ENCODE measurements around the gene ZER1. TPM values are rescaled to one million over a fixed set of nuclear protein-coding genes. Genes with fewer than 3 reads are reported as not detected.

ZER1 gene
- total RNA-seq, 4 donors from 2014 or later, result 63.6 to 115 (median 105) TPM

DNA sequence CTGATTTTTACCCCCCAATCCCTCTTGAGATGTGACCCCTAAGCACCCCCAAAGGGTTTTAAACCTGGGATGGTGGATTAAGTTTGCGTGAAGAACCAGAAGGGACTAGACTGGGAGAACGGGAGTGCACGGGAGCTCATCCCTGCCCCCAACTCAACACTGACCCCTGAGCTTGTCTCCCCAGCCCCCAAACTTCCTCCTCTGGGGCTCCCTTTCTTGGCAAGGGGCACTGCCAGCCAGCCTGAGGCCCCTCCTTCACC is 87.7 kb downstream of the ZER1 start:
- H3K4me3 ChIP-seq, result peak overlapping the region; percentile 37 to 49 (median 42)
- intact Hi-C loops (cut with DNase I; ENCODE audit: low total_unique reads) (no loop called here), in situ Hi-C loops (cut with MboI; ENCODE audit: low sequenced_read_pairs in 4 of 4) (no loop called here)
- peaks cover 0 to 6% of the 10 kb centered on the region in 2 donors for H3K4me1 ChIP-seq
- no peak for TF ChIP-seq POLR2A (IDR thresholded peaks at IDR 0.05)
- TF ChIP-seq, protein P1, sequence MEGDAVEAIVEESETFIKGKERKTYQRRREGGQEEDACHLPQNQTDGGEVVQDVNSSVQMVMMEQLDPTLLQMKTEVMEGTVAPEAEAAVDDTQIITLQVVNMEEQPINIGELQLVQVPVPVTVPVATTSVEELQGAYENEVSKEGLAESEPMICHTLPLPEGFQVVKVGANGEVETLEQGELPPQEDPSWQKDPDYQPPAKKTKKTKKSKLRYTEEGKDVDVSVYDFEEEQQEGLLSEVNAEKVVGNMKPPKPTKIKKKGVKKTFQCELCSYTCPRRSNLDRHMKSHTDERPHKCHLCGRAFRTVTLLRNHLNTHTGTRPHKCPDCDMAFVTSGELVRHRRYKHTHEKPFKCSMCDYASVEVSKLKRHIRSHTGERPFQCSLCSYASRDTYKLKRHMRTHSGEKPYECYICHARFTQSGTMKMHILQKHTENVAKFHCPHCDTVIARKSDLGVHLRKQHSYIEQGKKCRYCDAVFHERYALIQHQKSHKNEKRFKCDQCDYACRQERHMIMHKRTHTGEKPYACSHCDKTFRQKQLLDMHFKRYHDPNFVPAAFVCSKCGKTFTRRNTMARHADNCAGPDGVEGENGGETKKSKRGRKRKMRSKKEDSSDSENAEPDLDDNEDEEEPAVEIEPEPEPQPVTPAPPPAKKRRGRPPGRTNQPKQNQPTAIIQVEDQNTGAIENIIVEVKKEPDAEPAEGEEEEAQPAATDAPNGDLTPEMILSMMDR (IDR thresholded peaks at IDR 0.05 in 4 of 5, conservative IDR thresholded peaks at IDR 0.05 in 1 of 5), result no peak
- H3K9me3 ChIP-seq, result no peaks in the 10 kb centered on the region
- H3K36me3 ChIP-seq, result no peaks in the 10 kb centered on the region
- no peaks in the 10 kb centered on the region for H3K27me3 ChIP-seq
- DNase-seq, result no peak
- H3K27ac ChIP-seq, result peak overlapping the region; percentile 24 to 57 (median 43)
- ATAC-seq, result no peak

- intact Hi-C loops (cut with DNase I; ENCODE audit: low total_unique reads), result no loop called here
- Histone ChIP-seq H3K27ac (peak overlapping the region in 3 of 4 donors; percentile 41 to 57 (median 45)), H3K9me3 (no peaks in the 10 kb centered on the region), H3K4me3 (peak overlapping the region; percentile 37 to 49 (median 42)), H3K27me3 (no peaks in the 10 kb centered on the region), H3K36me3 (no peaks in the 10 kb centered on the region), H3K4me1 (peaks cover 0 to 5% of the 10 kb centered on the region in 2 donors)
- no peak for ATAC-seq
- in situ Hi-C loops (cut with MboI; ENCODE audit: low sequenced_read_pairs in 4 of 4), result no loop called here
- no peak for DNase-seq
- TF ChIP-seq POLR2A (IDR thresholded peaks at IDR 0.05), result no peak
- TF ChIP-seq, protein P1 (IDR thresholded peaks at IDR 0.05 in 4 of 5, conservative IDR thresholded peaks at IDR 0.05 in 1 of 5), result no peak
Measured at GRCh38 chr9:128683340-128684064, 88.2 kb downstream of the ZER1 start.

Other genes starting within 250 kb of the ZER1 start
- gene SPTAN1, start 219.3 kb downstream of the ZER1 start, total RNA-seq, result 10 to 100 TPM; 30.2 to 41.5 (median 33.0) TPM
- gene DYNC2I2, start 115.1 kb downstream of the ZER1 start, total RNA-seq, result 10 to 100 TPM; 11.4 to 29.1 (median 21.1) TPM
- 100 to 1,000 TPM; 102 to 191 (median 170) TPM for gene SET, start 82.7 kb downstream of the ZER1 start, total RNA-seq
- gene PKN3, start 69.4 kb downstream of the ZER1 start, total RNA-seq, result 1 to 10 TPM; 1.4 to 5.2 (median 3.3) TPM
- 10 to 100 TPM in 3 of 4 donors, 1 to 10 TPM in 1; 8.9 to 37.3 (median 31.0) TPM for gene ZDHHC12, start 47.8 kb downstream of the ZER1 start, total RNA-seq
- gene TBC1D13, start 15.3 kb upstream of the ZER1 start, total RNA-seq, result 10 to 100 TPM in 2 of 4 donors, 1 to 10 TPM in 2; 7.8 to 14.3 (median 11.3) TPM
- gene ENDOG, start 46.6 kb upstream of the ZER1 start, total RNA-seq, result 100 to 1,000 TPM in 3 of 4 donors, 10 to 100 TPM in 1; 58.2 to 212 (median 122) TPM
- gene SPOUT1, start 57.9 kb upstream of the ZER1 start, total RNA-seq, result 10 to 100 TPM; 10.7 to 29.3 (median 14.9) TPM
- gene KYAT1, start 110.0 kb upstream of the ZER1 start, total RNA-seq, result 1 to 10 TPM; 4.7 to 7.4 (median 5.8) TPM
- gene LRRC8A, start 110.2 kb upstream of the ZER1 start, total RNA-seq, result 10 to 100 TPM; 24.4 to 28.4 (median 27.0) TPM
- gene PHYHD1, start 149.1 kb upstream of the ZER1 start, total RNA-seq, result 10 to 100 TPM in 3 of 4 donors, 1 to 10 TPM in 1; 9.5 to 39.3 (median 30.3) TPM
- 10 to 100 TPM in 1 of 4 donors, 1 to 10 TPM in 3; 6.5 to 11.8 (median 6.6) TPM for gene DOLK, start 175.7 kb upstream of the ZER1 start, total RNA-seq
- gene NUP188, start 175.8 kb upstream of the ZER1 start, total RNA-seq, result 10 to 100 TPM; 24.7 to 59.7 (median 30.3) TPM

Data from gastrocnemius medialis (tissue), 4 donors.